NB4 (cell line): ENCODE results near the gene SFRP5.

Experiments used
- CTCF ChIP-seq: IDR thresholded peaks from one replicate; pipeline ENCODE4 v1.5.1; 2012; ENCODE audit warnings: low read depth, low read length
- MYC ChIP-seq: IDR thresholded peaks from 2 replicates; pipeline ENCODE4 v1.6.1; 2011; ENCODE audit warnings: low read depth, low read length
- POLR2A ChIP-seq: IDR thresholded peaks from 2 replicates; pipeline ENCODE4 v1.6.1; 2011; ENCODE audit warnings: mild to moderate bottlenecking; ENCODE audit not compliant: insufficient read length; ENCODE audit errors: extremely low read depth

GRCh38 chr10:97766996-97767924 is 4.5 kb downstream of the SFRP5 start:
- TF ChIP-seq CTCF = no peak
- no peak for TF ChIP-seq POLR2A
- no peak for TF ChIP-seq MYC
